ENCODE data around the gene ZNF428. TPM values are rescaled to one million over a fixed set of nuclear protein-coding genes. Genes with fewer than 3 reads are reported as not detected.

Gene ZNF428
- polyA plus RNA-seq, 1 of the 3 experiments (the other 2 are of a cell fraction) = 79.5 TPM

- TF ChIP-seq USF1 (IDR thresholded peaks at IDR 0.05; ENCODE audit: borderline replicate concordance, low read depth) (no peak), FOXJ3 (CRISPR knock-in tag; IDR thresholded peaks at IDR 0.05) (no peak), GATA2 (CRISPR knock-in tag; IDR thresholded peaks at IDR 0.05) (no peak), SMC3 (IDR thresholded peaks at IDR 0.05; ENCODE audit: low read depth, low read length) (no peak), GABPA (IDR thresholded peaks at IDR 0.05; ENCODE audit: low read depth) (no peak)
Measured at GRCh38 chr19:43584484-43584883, 34.9 kb downstream of the ZNF428 start (continued).

- no peak overlapping the region for H3K4me2 ChIP-seq
- peaks cover 0 to 20% of the 10 kb centered on the region in 2 experiments; a peak in 1 of 4 replicates for H3K4me1 ChIP-seq (ENCODE audit: control insufficient read depth in 1 of 2, insufficient read depth in 2 of 2, low read depth in 1 of 2, low read length in 1 of 2)
- ChIA-PET CTCF (interaction anchor here (0.6 to 1.1 kb wide), 2 partner anchors 12 to 135 kb away, joined by 3 to 10 read pairs; no protein-coding TSS in a partner anchor), POLR2A (no interaction called here)
- no peak for DNase-seq
- H2AFZ ChIP-seq (ENCODE audit: low read depth) = no peak overlapping the region
- no peaks in the 10 kb centered on the region for H4K20me1 ChIP-seq (ENCODE audit: insufficient read depth)
- no peaks in the 10 kb centered on the region for H3K27me3 ChIP-seq (ENCODE audit: insufficient read depth)
- H3K27ac ChIP-seq (ENCODE audit: low read depth in 2 of 2, low read length in 1 of 2) = no peak overlapping the region
- 81% methylated on average over 2 of the region's 2 CpGs for WGBS (ENCODE audit: low lambda C conversion rate)
- H3F3A ChIP-seq (replicated peaks; ENCODE audit: insufficient read depth) = peaks cover 3% of the 10 kb centered on the region
- H3K9ac ChIP-seq = no peak overlapping the region
- peaks cover 0 to 7% of the 10 kb centered on the region in 2 experiments for H3K36me3 ChIP-seq (replicated peaks in 1 of 2; ENCODE audit: control insufficient read depth in 1 of 2, insufficient read depth in 2 of 2, low read length in 1 of 2)
- no peaks in the 10 kb centered on the region for H3K9me2 ChIP-seq
- no peaks in the 10 kb centered on the region for H3K9me3 ChIP-seq
- H3K79me2 ChIP-seq (ENCODE audit: insufficient read depth) = 0 out of 2 replicates have a peak, but pooled peaks cover 6% of the 10 kb centered on the region
- H3K4me3 ChIP-seq (ENCODE audit: low read depth in 2 of 2, low read length in 1 of 2) = no peak overlapping the region
- no peak for TF ChIP-seq CHD2 (IDR thresholded peaks at IDR 0.05; ENCODE audit: low read length, partially characterized antibody)
- no peak for TF ChIP-seq NRF1 (IDR thresholded peaks at IDR 0.05; ENCODE audit: low read depth, low read length)
- no peak for TF ChIP-seq GABPA (IDR thresholded peaks at IDR 0.05; ENCODE audit: low read depth)
- no peak for TF ChIP-seq RFX5 (IDR thresholded peaks at IDR 0.05; ENCODE audit: low read length)
- no peak for TF ChIP-seq TEAD4 (IDR thresholded peaks at IDR 0.05; ENCODE audit: borderline replicate concordance, insufficient read depth)
Measured at GRCh38 chr19:43582495-43582894, 36.9 kb downstream of the ZNF428 start.

- peaks cover 3% of the 10 kb centered on the region for H3F3A ChIP-seq (replicated peaks; ENCODE audit: insufficient read depth)
- H3K27ac ChIP-seq (ENCODE audit: low read depth in 2 of 2, low read length in 1 of 2) = no peak overlapping the region; a peak in 1 of 4 replicates
- DNase-seq = no peak
- H3K9ac ChIP-seq = no peak overlapping the region
- no peaks in the 10 kb centered on the region for H4K20me1 ChIP-seq (ENCODE audit: insufficient read depth)
- H3K4me1 ChIP-seq (ENCODE audit: control insufficient read depth in 1 of 2, insufficient read depth in 2 of 2, low read depth in 1 of 2, low read length in 1 of 2) = peaks cover 0 to 21% of the 10 kb centered on the region in 2 experiments; a peak in 1 of 4 replicates
- ChIA-PET POLR2A (no interaction called here), CTCF (interaction anchor here (0.6 to 0.9 kb wide), 2 partner anchors 13 to 26 kb away, joined by 3 to 6 read pairs; no protein-coding TSS in a partner anchor)
- peaks cover 0 to 4% of the 10 kb centered on the region in 2 experiments for H3K36me3 ChIP-seq (replicated peaks in 1 of 2; ENCODE audit: control insufficient read depth in 1 of 2, insufficient read depth in 2 of 2, low read length in 1 of 2)
- 55% methylated on average over 7 of the region's 7 CpGs for WGBS (ENCODE audit: low lambda C conversion rate)
- no peaks in the 10 kb centered on the region for H3K9me3 ChIP-seq
- H3K27me3 ChIP-seq (ENCODE audit: insufficient read depth) = no peaks in the 10 kb centered on the region
- H2AFZ ChIP-seq (ENCODE audit: low read depth) = no peak overlapping the region
- peak overlapping the region in 1 of 2 experiments; percentile 12; a peak in 1 of 4 replicates for H3K4me3 ChIP-seq (ENCODE audit: low read depth in 2 of 2, low read length in 1 of 2)
- no peak overlapping the region for H3K4me2 ChIP-seq
- H3K79me2 ChIP-seq (ENCODE audit: insufficient read depth) = no peaks in the 10 kb centered on the region
- H3K9me2 ChIP-seq = no peaks in the 10 kb centered on the region
- TF ChIP-seq GABPA (IDR thresholded peaks at IDR 0.05; ENCODE audit: low read depth) = no peak
- no peak for TF ChIP-seq ZBTB33 (IDR thresholded peaks at IDR 0.05; ENCODE audit: borderline replicate concordance, low read depth)
- TF ChIP-seq RAD21 (IDR thresholded peaks at IDR 0.05; ENCODE audit: low read length) = no peak
- TF ChIP-seq TCF12 (IDR thresholded peaks at IDR 0.05) = no peak
- no peak for TF ChIP-seq NRF1 (IDR thresholded peaks at IDR 0.05; ENCODE audit: low read depth, low read length)
- TF ChIP-seq SIN3A (IDR thresholded peaks at IDR 0.05; ENCODE audit: borderline replicate concordance, low read depth, low read length) = no peak
- TF ChIP-seq IRF3 (IDR thresholded peaks at IDR 0.05; ENCODE audit: low read depth, low read length) = no peak
- TF ChIP-seq TAF1 (IDR thresholded peaks at IDR 0.05; ENCODE audit: borderline replicate concordance, low read depth, low read length) = no peak
- TF ChIP-seq RFX5 (IDR thresholded peaks at IDR 0.05; ENCODE audit: low read length) = no peak
- no peak for TF ChIP-seq MXI1 (IDR thresholded peaks at IDR 0.05; ENCODE audit: low read depth, low read length)
- TF ChIP-seq YY1 (IDR thresholded peaks at IDR 0.05; ENCODE audit: low read depth) = no peak
- TF ChIP-seq FOXJ3 (CRISPR knock-in tag; IDR thresholded peaks at IDR 0.05) = no peak
- no peak for TF ChIP-seq TEAD4 (IDR thresholded peaks at IDR 0.05; ENCODE audit: borderline replicate concordance, insufficient read depth)
Measured at GRCh38 chr19:43581467-43581866, 38.0 kb downstream of the ZNF428 start.
